GM10847 (cell line): ENCODE results near the gene ADAM11.

ENCODE experiments used
- POLR2A ChIP-seq: IDR thresholded peaks from 2 replicates; pipeline ENCODE4 v1.6.1; 2011; ENCODE audit not compliant: insufficient read length; ENCODE audit errors: extremely low read depth

The ADAM11 gene

GRCh38 chr17:44768505-44769142 lies 9.8 kb downstream of the ADAM11 start:
- no peak for TF ChIP-seq POLR2A

- no peak for TF ChIP-seq POLR2A
These were observed 10.4 kb downstream of the ADAM11 start for GRCh38 chr17:44769230-44769629.

- no peak for TF ChIP-seq POLR2A
These were observed 10.9 kb downstream of the ADAM11 start for GRCh38 chr17:44769647-44770084.

- TF ChIP-seq POLR2A = no peak
These were observed 11.6 kb downstream of the ADAM11 start for GRCh38 chr17:44770166-44770925.

GRCh38 chr17:44772308-44773045 lies 13.7 kb downstream of the ADAM11 start:
- no peak for TF ChIP-seq POLR2A

- no peak for TF ChIP-seq POLR2A
These were observed 14.4 kb downstream of the ADAM11 start for GRCh38 chr17:44773140-44773539.

- no peak for TF ChIP-seq POLR2A
These were observed 15.7 kb downstream of the ADAM11 start for GRCh38 chr17:44774271-44775135.

GRCh38 chr17:44775136-44775837 lies 16.5 kb downstream of the ADAM11 start:
- TF ChIP-seq POLR2A = no peak

GRCh38 chr17:44775838-44776621 lies 17.2 kb downstream of the ADAM11 start:
- TF ChIP-seq POLR2A = no peak

- no peak for TF ChIP-seq POLR2A
These were observed 18.0 kb downstream of the ADAM11 start for GRCh38 chr17:44776628-44777393.

- no peak for TF ChIP-seq POLR2A
These were observed 18.9 kb downstream of the ADAM11 start for GRCh38 chr17:44777394-44778348.

GRCh38 chr17:44778656-44779210 lies 19.9 kb downstream of the ADAM11 start:
- TF ChIP-seq POLR2A = no peak
